Measurements from ENCODE around the gene SLC26A4.

GRCh38 chr7:107742678-107743566, 82.3 kb downstream of the SLC26A4 start:
- TF ChIP-seq ISL1 (CRISPR knock-in tag; IDR thresholded peaks at IDR 0.05) (no peak), ARNTL (CRISPR knock-in tag; IDR thresholded peaks at IDR 0.05; ENCODE audit: borderline replicate concordance, low read depth) (no peak), ZNF70 (CRISPR knock-in tag; IDR thresholded peaks at IDR 0.05) (no peak)

All from SK-N-SH treated with all-trans-retinoic acid at 6 μM for 48 hours (cell line).